Anterior cingulate cortex (tissue), 58 donors: ENCODE data around the gene ZBTB43.
"Not testable (repeated sequence)": the region's sequence is repeated elsewhere in the genome, so short reads cannot be mapped to it uniquely, and the experiment has no call there.

Source experiments
- DNase-seq, 58 donors: peaks; one replicate each; lab custom pipeline; 2025; lab: John Stamatoyannopoulos, UW

ZBTB43 gene

GRCh38 chr9:126790561-126790960, 14.3 kb upstream of the ZBTB43 start:
- DNase-seq = no peak

GRCh38 chr9:126791406-126792230, 13.2 kb upstream of the ZBTB43 start:
- no peak for DNase-seq

- no peak for DNase-seq
Observed at GRCh38 chr9:126793686-126794417, 11.0 kb upstream of the ZBTB43 start.

GRCh38 chr9:126794441-126794840, 10.4 kb upstream of the ZBTB43 start:
- DNase-seq = no peak

GRCh38 chr9:126796758-126797157, 8.1 kb upstream of the ZBTB43 start:
- DNase-seq = no peak

GRCh38 chr9:126797903-126798302, 6.9 kb upstream of the ZBTB43 start:
- DNase-seq = no peak

GRCh38 chr9:126799034-126799433, 5.8 kb upstream of the ZBTB43 start:
- no peak for DNase-seq

- DNase-seq = no peak
Observed at GRCh38 chr9:126802318-126803059, 2.4 kb upstream of the ZBTB43 start.

GRCh38 chr9:126804198-126804695, 593 bp upstream of the ZBTB43 start:
- no peak for DNase-seq

GRCh38 chr9:126805554-126806262, 868 bp downstream of the ZBTB43 start:
- peak in 4 of 58 donors; percentile 10 to 46 (median 19) for DNase-seq

- DNase-seq = no peak
Observed at GRCh38 chr9:126806336-126806735, 1.5 kb downstream of the ZBTB43 start.

- no peak for DNase-seq
Observed at GRCh38 chr9:126809068-126809467, 4.2 kb downstream of the ZBTB43 start.

- not testable (repeated sequence) for DNase-seq
Observed at GRCh38 chr9:126810221-126810620, 5.4 kb downstream of the ZBTB43 start.

GRCh38 chr9:126813072-126813471, 8.2 kb downstream of the ZBTB43 start:
- no peak for DNase-seq

GRCh38 chr9:126814091-126814490, 9.3 kb downstream of the ZBTB43 start:
- no peak for DNase-seq

GRCh38 chr9:126817615-126818014, 12.8 kb downstream of the ZBTB43 start:
- not testable (repeated sequence) for DNase-seq

- DNase-seq = no peak
Observed at GRCh38 chr9:126818482-126818881, 13.6 kb downstream of the ZBTB43 start.

GRCh38 chr9:126819482-126819881, 14.6 kb downstream of the ZBTB43 start:
- DNase-seq = no peak

- DNase-seq = peak in 26 of 58 donors; percentile 1 to 81 (median 50)
Observed at GRCh38 chr9:126822278-126822677, 17.4 kb downstream of the ZBTB43 start.

GRCh38 chr9:126822873-126823272, 18.0 kb downstream of the ZBTB43 start:
- no peak for DNase-seq
